CD4-positive, alpha-beta T cell (primary cell): ENCODE results near the gene THADA. TPM values are rescaled to one million over a fixed set of nuclear protein-coding genes. Genes with fewer than 3 reads are reported as not detected.

Experiments
- ATAC-seq: fragments of 200-7000 bp; cut with Tn5 transposase; one replicate; pipeline ENCODE4 v1.10.0; 2022; ENCODE audit warnings: mild to moderate bottlenecking; ENCODE audit not compliant: poor library complexity
- CTCF ChIA-PET: fragments of 350-600 bp; sonication (Branson Sonifier 250); formaldehyde crosslinking; loops from one replicate; lab custom pipeline; 2021; ENCODE audit warnings: antibody characterized with exemption, inconsistent platforms; lab: Charles Lee
- POLR2A ChIA-PET: fragments of 350-600 bp; sonication (Branson Sonifier 250); formaldehyde crosslinking; loops from one replicate; lab custom pipeline; 2021; ENCODE audit warnings: antibody characterized with exemption, inconsistent platforms; lab: Charles Lee
- DNase-seq, 14 experiments: peaks; one replicate each; pipeline ENCODE4 v3.0.0-alpha.2; 2013 to 2020; ENCODE audit warnings: mixed read lengths in 2 of 14
- H3K27ac ChIP-seq, 2 donors: one replicate each; pipeline versions ENCODE4 v1.5.1 to v1.7.0; 2013; ENCODE audit warnings: low read length in 2 of 2, low read depth in 1 of 2, mild to moderate bottlenecking in 1 of 2
- H3K27me3 ChIP-seq, 2 experiments: 1 replicate in 1 of 2; 2 replicates in 1 of 2; pipeline versions ENCODE4 v1.6.1 to v1.7.0; 2013; ENCODE audit warnings: low read length in 2 of 2, control low read depth in 1 of 2, mild to moderate bottlenecking in 1 of 2, moderate library complexity in 1 of 2; ENCODE audit not compliant: insufficient read depth in 2 of 2, control insufficient read depth in 1 of 2
- H3K36me3 ChIP-seq: one replicate; pipeline ENCODE4 v1.6.1; 2013; ENCODE audit warnings: low read length, control low read depth; ENCODE audit not compliant: insufficient read depth
- H3K4me1 ChIP-seq: one replicate; pipeline ENCODE4 v1.6.1; 2013; ENCODE audit warnings: low read length, control low read depth; ENCODE audit not compliant: insufficient read depth
- H3K4me3 ChIP-seq: one replicate; pipeline ENCODE4 v1.5.1; 2013; ENCODE audit warnings: mild to moderate bottlenecking, low read length, moderate library complexity
- H3K9me3 ChIP-seq, 2 experiments: 1 replicate in 1 of 2; 2 replicates in 1 of 2; pipeline versions ENCODE4 v1.6.1 to v1.7.0; 2013; ENCODE audit warnings: low read length in 2 of 2, mild to moderate bottlenecking in 2 of 2, control low read depth in 1 of 2, moderate library complexity in 1 of 2; ENCODE audit not compliant: control insufficient read depth in 1 of 2, insufficient read depth in 1 of 2
- H3K27ac Mint-ChIP-seq: one replicate; pipeline ENCODE4 v1.8.0; 2020; ENCODE audit warnings: mixed read lengths
- H3K27me3 Mint-ChIP-seq: one replicate; pipeline ENCODE4 v1.8.0; 2021; ENCODE audit warnings: mixed read lengths
- H3K36me3 Mint-ChIP-seq: one replicate; pipeline ENCODE4 v1.8.0; 2021; ENCODE audit warnings: low read depth, mixed read lengths
- H3K4me1 Mint-ChIP-seq: one replicate; pipeline ENCODE4 v1.8.0; 2021; ENCODE audit warnings: low read depth, mixed read lengths
- H3K4me3 Mint-ChIP-seq: one replicate; pipeline ENCODE4 v1.8.0; 2020; ENCODE audit warnings: mild to moderate bottlenecking, mixed read lengths
- H3K9me3 Mint-ChIP-seq: one replicate; pipeline ENCODE4 v1.8.0; 2020; ENCODE audit warnings: mixed read lengths
- CTCF ChIP-seq: fragments of 200-600 bp; IDR thresholded peaks from one replicate; pipeline ENCODE4 v1.8.0; 2022; ENCODE audit warnings: antibody characterized with exemption, mild to moderate bottlenecking
- intact Hi-C, 2 experiments: fragments of 100-400 bp; cut with DNase I in 1 of 2; cut with micrococcal nuclease in 1 of 2; formaldehyde crosslinking; loops; one replicate each; pipeline versions ENCODE4 v1.15.1 to v1.9.0; 2023 to 2025; cut with DNase I, micrococcal nuclease
- total RNA-seq, 174 experiments: library from RNA in 2 of 174; stranded (reverse) in 2 of 174; gene quantifications; one replicate each; pipeline ENCODE4 v1.2.3 and lab custom pipeline; 2021 to 2026

Gene THADA
- total RNA-seq, 2 experiments from 2014 or later = 29.3 to 32.9 TPM

- H3K4me3 Mint-ChIP-seq = no peak overlapping the region
- H3K4me1 Mint-ChIP-seq = peaks cover 11% of the 10 kb centered on the region
- ChIA-PET POLR2A (interaction anchor here (0.5 kb wide), 1 partner anchor 756 kb away, joined by 3 read pairs; no protein-coding TSS in a partner anchor), CTCF (interaction anchor here (1.1 kb wide), 1 partner anchor 9 kb away, joined by 4 read pairs; no protein-coding TSS in a partner anchor)
- no peaks in the 10 kb centered on the region for H3K9me3 Mint-ChIP-seq
- Histone ChIP-seq H3K4me3 (no peak overlapping the region), H3K27ac (no peak overlapping the region), H3K4me1 (no peaks in the 10 kb centered on the region), H3K27me3 (no peaks in the 10 kb centered on the region), H3K36me3 (peaks cover 78% of the 10 kb centered on the region), H3K9me3 (no peaks in the 10 kb centered on the region)
- no peaks in the 10 kb centered on the region for H3K27me3 Mint-ChIP-seq
- H3K27ac Mint-ChIP-seq = no peak overlapping the region
- intact Hi-C loops = no loop called here
- no peak for DNase-seq
- TF ChIP-seq CTCF = no peak
- no peak for ATAC-seq
- H3K36me3 Mint-ChIP-seq = peaks cover 86% of the 10 kb centered on the region
Measured at GRCh38 chr2:43585708-43586107, 10.1 kb downstream of the THADA start.

- CTCF ChIA-PET = no interaction called here
- peaks cover 82% of the 10 kb centered on the region for H3K36me3 Mint-ChIP-seq
- H3K27ac Mint-ChIP-seq = peak overlapping the region; percentile 15
- DNase-seq (no peak), ATAC-seq (peak; percentile 26)
- H3K4me3 ChIP-seq = no peak overlapping the region
- peaks cover 24% of the 10 kb centered on the region for H3K4me1 Mint-ChIP-seq
- H3K27me3 ChIP-seq = no peaks in the 10 kb centered on the region
- no peaks in the 10 kb centered on the region for H3K9me3 Mint-ChIP-seq
- H3K27me3 Mint-ChIP-seq = no peaks in the 10 kb centered on the region
- POLR2A ChIA-PET = no interaction called here
- intact Hi-C loops = loop anchor here in 1 of 2 experiments (2.0 to 10.0 kb wide), 2 partner anchors 635 to 751 kb away; no protein-coding TSS in a partner anchor
- no peaks in the 10 kb centered on the region for H3K9me3 ChIP-seq
- peaks cover 72% of the 10 kb centered on the region for H3K36me3 ChIP-seq
- H3K4me3 Mint-ChIP-seq = no peak overlapping the region
- H3K27ac ChIP-seq = peak overlapping the region in 1 of 2 donors; percentile 19
- TF ChIP-seq CTCF = no peak
- H3K4me1 ChIP-seq = peaks cover 4% of the 10 kb centered on the region
Measured at GRCh38 chr2:43579275-43579981, 16.4 kb downstream of the THADA start.

GRCh38 chr2:43576981-43577892, 18.6 kb downstream of the THADA start:
- ChIA-PET POLR2A (interaction anchor here (0.7 to 1.2 kb wide), 4 partner anchors 9 to 766 kb away, joined by 3 to 6 read pairs (median 4); partner anchors contain the start of gene THADA), CTCF (interaction anchor here (0.6 to 1.6 kb wide), 16 partner anchors 8 to 749 kb away, joined by 3 to 16 read pairs (median 4); partner anchors contain the start of genes PLEKHH2 and THADA)
- Mint-ChIP-seq H3K27me3 (no peaks in the 10 kb centered on the region), H3K9me3 (no peaks in the 10 kb centered on the region), H3K4me3 (no peak overlapping the region), H3K36me3 (peaks cover 81% of the 10 kb centered on the region), H3K27ac (no peak overlapping the region), H3K4me1 (peaks cover 23% of the 10 kb centered on the region)
- H3K4me3 ChIP-seq = no peak overlapping the region
- H3K36me3 ChIP-seq = peaks cover 77% of the 10 kb centered on the region
- peaks cover 4% of the 10 kb centered on the region for H3K4me1 ChIP-seq
- peak; percentile 92 for TF ChIP-seq CTCF
- intact Hi-C loops = loop anchor here (1.0 to 10.0 kb wide), 3 partner anchors 632 to 750 kb away; no protein-coding TSS in a partner anchor
- no peaks in the 10 kb centered on the region for H3K9me3 ChIP-seq
- no peaks in the 10 kb centered on the region for H3K27me3 ChIP-seq
- no peak for ATAC-seq
- no peak overlapping the region for H3K27ac ChIP-seq
- DNase-seq = peak in 8 of 14 experiments; percentile 12 to 76 (median 34)
